HG02642 (cell line): ENCODE data around the gene SURF4.
"Not testable (repeated sequence)": the region's sequence is repeated elsewhere in the genome, so short reads cannot be mapped to it uniquely, and the experiment has no call there.

ENCODE experiments used
- ATAC-seq: cut with Tn5 transposase; IDR thresholded peaks from one replicate; pipeline ENCODE4 v1.9.1; 2021; ENCODE audit warnings: mild to moderate bottlenecking; ENCODE audit not compliant: unreplicated experiment, poor library complexity

SURF4 gene

GRCh38 chr9:133377721-133378216, 1.9 kb upstream of the SURF4 start:
- ATAC-seq: no peak

GRCh38 chr9:133377280-133377679, 1.4 kb upstream of the SURF4 start:
- not testable (repeated sequence) for ATAC-seq

DNA sequence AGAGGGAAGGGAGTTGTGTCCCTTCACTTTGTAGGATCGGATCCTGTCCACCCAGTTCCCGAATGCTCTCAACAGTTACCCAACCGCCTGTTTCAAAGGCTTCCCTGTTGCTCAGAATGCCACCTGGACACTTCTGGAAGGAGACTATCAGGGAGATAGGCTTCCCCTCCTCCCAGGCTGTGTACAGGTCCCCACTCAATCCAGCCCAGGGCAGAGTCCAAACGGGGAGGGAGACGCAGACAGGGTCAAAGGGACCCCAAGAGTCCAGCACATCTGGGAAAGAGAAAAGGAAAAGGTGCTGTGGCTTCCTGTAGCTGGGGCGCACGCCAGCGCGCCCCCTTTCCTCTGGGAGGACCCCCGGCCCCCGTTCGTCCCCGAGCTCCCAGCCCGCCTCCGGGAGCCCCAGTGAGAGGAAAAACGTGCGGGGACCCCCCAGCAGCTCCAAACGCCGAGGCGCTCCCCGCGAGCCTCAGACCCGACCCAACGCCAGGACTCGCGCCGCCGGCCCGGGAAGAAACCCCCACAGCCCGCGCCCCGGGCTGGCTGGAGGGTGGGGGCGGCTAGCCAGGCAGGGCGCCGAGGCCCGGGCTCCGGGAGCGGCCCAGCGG, 640 bp downstream of the SURF4 start:
- ATAC-seq: peak; percentile 28

DNA sequence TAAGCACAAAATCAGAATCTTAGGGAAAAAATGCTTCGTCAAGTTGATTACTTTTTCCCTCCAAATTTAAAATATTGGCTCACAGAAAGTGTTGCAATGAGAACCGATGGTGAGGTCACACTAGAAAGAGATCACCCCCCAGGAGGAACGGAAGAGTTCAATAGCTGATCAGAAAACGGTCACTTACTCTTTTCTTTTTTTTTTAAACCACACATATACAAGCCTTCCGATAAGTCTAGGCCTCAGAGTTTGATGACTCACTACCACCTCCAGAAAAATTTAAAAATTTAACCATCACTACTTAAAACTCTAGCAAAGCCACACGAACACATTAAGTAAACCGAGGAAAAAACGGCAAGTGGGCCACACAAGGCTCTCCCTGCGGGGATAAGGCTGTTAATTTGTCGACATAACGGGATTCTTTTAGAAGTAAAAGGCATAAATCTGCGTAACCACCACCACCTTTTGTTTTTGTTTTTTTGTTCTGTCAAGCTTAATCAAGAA, 1.2 kb downstream of the SURF4 start:
- ATAC-seq: no peak

GRCh38 chr9:133372144-133372543, 3.7 kb downstream of the SURF4 start:
- ATAC-seq: no peak

DNA sequence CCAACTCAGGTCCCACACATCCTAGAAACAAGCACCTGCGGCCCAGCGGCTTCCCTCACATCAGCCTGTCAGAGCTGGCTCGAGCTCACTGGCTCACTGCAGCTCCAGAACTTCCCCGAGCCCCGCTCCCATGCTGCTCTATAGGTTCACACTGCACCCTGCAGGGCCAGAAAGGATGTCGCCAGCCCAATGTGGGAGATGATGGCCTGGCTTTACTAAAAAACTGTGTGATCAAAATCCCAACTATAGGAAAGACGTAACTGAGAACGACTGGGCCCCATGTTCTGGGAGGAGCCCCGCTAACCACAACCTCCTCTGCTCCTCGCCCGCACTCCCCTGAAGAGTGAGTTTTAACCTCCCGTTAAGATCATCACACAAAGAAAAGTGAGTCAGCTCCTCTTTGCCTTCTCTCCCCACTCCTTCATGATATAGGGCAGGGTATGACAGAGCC, 4.6 kb downstream of the SURF4 start:
- no peak for ATAC-seq

- ATAC-seq: no peak
Measured at GRCh38 chr9:133370685-133371084, 5.2 kb downstream of the SURF4 start.

DNA sequence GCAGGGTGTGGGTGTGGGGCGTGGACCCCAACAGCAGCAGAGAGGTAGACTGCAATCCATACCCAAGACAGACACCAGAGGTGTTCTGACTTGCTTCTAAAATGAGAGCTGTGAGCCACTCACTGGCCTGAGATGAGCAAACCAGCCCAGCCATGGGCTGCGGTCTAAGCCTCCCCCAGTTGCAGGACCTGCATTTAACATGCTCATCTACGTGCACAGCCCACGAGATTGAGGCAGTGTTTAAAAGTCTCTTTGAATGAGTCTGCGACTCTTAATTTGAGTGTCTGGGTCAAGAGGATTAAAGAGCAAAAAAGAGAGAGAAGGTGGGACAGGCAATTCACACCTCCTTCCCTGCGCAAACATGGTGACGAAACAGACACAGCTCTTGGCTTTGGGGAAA, 5.9 kb downstream of the SURF4 start:
- no peak for ATAC-seq

DNA sequence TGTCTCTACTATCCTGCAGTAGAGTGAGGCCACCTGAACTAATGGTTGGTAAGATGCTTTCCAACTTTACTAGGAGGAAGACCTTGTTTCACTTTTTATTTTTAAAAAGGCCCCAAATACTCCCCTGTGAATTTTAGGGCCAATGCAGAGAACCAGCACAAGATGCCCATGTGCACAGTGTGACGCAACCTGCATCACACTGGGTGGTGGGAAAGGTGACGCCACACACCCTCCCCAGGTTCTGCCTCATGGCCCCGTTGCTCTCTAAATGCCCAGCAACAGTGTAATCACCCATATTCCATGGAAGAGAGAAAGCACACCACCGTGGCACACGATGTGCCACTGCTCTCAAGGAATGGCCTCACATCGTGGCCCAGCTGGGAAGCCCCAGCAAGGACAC, 6.4 kb downstream of the SURF4 start:
- no peak for ATAC-seq

- no peak for ATAC-seq
Measured at GRCh38 chr9:133368249-133368881, 7.5 kb downstream of the SURF4 start.

GRCh38 chr9:133367778-133368177, 8.1 kb downstream of the SURF4 start:
- ATAC-seq: no peak

DNA sequence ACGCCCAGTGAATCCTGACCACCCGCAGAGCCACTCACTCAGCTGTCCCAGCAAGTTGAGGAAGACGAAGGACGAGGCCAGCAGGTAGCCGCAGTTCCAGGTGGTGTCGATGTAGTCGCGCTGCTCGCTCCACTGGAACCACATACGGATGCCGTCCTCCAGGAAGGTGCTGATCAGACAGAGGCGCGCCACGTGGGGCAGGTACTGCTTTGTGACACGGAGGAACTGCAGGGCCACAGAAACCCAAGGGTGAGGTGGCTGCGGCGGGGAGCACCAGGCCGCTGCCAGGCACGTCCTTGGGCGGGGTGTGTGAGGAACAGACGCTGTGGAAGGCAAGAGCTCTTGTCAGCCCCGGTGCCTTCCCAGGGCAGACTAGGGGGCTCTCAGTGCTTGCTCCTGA, 8.6 kb downstream of the SURF4 start:
- no peak for ATAC-seq

DNA sequence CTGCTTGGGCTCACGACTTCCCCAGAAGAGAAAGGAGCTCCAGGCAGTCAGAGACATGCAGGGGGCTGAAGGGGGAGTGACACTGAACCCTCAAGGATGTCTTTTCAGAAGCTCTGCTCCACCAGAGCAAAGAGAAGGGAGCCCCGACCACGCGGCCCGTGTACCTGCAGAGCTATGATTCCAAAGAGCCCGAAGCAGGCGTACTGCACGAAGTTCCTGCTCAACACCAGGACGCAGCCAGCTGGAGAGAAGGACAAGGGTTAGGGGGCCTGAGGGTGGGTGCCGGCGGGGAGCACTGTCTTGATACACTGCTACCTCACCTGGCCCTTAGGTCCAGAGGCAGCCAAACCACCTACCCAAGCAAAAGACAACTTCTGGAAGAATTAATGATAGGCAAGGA, 9.4 kb downstream of the SURF4 start:
- ATAC-seq: no peak

GRCh38 chr9:133362359-133363044, 13.4 kb downstream of the SURF4 start:
- ATAC-seq: no peak

GRCh38 chr9:133361507-133362092, 14.3 kb downstream of the SURF4 start:
- ATAC-seq: no peak

GRCh38 chr9:133360400-133361393, 15.2 kb downstream of the SURF4 start:
- no peak for ATAC-seq

- ATAC-seq: no peak
Measured at GRCh38 chr9:133359399-133360175, 16.3 kb downstream of the SURF4 start.

DNA sequence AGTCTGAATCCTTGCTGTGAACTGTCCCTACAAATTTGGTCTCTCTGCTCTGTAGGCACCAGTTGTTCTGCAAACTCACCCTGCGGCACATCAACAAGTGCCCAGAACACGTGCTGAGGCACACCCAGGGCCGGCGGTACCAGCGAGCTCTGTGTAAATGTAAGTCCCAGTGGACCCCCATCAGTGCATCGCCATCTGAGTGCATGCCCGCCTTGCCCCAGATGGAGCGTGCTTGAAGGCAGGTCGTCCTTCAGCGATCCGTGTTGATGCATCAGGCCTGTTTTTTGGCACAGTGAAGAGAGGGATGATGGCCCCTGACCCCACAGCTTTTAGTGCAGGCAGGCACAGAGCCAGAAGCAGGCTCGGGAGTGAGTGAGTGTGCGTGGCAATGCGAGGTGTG, 18.2 kb downstream of the SURF4 start:
- no peak for ATAC-seq
